HG03280 (cell line): ENCODE results near the gene PAX3.

ENCODE experiments used
- ATAC-seq: cut with Tn5 transposase; IDR thresholded peaks from one replicate; pipeline ENCODE4 v1.9.1; 2021; ENCODE audit warnings: mild to moderate bottlenecking, moderate library complexity; ENCODE audit not compliant: unreplicated experiment

Gene PAX3

DNA sequence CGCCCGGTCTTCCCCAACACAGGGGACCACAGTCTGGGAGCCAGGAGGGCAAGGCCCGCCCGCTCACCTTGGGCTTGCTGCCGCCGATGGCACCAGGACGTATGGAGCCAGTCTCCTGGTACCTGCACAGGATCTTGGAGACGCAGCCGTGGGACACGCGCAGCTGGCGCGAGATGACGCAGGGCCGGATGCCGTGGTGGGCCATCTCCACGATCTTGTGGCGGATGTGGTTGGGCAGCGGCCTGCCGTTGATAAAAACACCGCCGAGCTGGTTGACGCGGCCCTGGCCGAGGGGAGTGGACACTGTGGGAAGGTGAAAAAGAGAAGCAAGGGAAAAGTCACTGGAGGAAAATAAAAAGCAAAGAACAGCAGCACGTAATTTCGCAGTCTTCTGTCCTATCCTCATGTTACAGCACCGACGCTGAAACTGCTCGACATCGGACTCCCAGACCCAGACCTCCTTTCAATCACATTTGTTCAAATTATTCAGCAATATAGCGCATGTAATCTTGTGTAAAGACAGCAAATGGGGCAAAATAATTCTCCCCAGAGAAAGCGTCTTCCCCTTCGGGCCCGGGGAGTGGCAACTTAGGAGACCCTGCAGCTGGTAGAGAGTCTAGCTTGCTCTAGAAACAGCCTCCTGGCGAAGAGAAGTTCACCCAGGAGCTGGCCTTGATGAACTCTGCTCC lies 1.7 kb downstream of the PAX3 start:
- ATAC-seq, result no peak

DNA sequence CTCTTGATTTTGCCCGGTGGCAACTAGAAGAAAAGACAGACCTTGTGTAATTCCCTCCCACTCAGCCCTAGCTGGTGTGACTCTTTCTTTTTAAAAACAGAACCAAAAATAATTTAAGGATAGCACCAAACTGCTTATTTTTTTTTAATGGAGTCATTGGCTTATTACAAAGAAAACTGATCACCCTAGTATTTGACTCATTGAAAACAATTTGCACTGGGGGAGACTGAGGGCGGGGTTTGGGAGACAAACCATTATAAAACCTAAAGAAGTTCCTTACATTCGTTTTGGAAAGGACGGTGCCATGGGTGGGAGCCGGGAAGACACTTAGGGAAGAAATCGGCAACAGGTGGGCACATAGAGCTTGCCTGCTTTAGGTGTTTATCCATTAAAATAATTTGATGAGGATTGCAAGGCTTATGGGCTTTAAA lies 2.5 kb downstream of the PAX3 start:
- ATAC-seq, result no peak

DNA sequence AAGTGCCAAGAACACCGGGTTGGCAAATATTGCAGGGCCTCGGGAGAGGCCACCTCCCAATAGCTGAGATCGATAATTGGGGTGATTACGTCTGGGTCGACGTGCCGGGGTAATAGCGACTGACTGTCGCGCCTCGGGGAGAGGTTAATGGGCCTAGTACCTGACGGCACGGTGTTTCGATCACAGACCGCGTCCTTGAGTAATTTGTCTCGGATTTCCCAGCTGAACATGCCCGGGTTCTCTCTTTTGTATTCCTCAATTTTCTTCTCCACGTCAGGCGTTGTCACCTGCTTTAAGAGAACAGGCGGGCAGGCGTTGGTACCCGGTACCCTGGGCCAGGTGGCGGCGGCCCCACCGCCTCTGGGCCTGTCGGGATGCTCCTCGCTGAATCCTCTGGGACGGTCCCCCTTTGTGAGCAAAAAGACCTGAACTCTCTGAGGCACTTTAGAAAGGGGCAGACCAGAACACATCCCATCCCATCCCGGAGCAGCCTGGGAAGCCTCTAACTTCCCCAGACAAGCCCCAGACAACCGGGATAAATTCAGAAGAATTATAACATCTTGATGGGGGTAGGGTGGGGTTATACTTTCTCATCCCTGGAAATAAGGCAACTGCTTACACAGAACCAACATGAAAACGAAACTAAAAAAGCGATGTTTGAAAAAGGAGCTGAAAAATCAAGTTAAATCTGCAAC lies 3.3 kb downstream of the PAX3 start:
- no peak for ATAC-seq

DNA sequence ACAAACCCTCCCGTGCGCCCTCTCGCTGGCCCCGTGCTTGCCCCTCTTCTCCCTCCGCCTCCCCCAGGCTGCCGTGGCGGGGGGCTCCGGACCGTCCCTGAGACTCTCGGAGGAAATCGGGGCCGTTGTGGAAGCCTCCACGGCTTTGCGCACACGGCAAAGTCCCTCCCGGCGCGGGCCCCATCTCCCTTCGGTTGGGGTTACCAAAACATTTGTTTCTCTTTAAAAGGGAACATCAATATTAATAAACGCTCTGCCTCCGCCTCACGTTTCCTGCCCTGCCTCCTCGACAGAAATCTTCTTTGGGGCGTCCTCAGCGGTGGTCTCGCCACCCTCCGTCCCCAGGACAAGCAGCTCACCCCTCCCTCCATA lies 3.8 kb downstream of the PAX3 start:
- no peak for ATAC-seq

DNA sequence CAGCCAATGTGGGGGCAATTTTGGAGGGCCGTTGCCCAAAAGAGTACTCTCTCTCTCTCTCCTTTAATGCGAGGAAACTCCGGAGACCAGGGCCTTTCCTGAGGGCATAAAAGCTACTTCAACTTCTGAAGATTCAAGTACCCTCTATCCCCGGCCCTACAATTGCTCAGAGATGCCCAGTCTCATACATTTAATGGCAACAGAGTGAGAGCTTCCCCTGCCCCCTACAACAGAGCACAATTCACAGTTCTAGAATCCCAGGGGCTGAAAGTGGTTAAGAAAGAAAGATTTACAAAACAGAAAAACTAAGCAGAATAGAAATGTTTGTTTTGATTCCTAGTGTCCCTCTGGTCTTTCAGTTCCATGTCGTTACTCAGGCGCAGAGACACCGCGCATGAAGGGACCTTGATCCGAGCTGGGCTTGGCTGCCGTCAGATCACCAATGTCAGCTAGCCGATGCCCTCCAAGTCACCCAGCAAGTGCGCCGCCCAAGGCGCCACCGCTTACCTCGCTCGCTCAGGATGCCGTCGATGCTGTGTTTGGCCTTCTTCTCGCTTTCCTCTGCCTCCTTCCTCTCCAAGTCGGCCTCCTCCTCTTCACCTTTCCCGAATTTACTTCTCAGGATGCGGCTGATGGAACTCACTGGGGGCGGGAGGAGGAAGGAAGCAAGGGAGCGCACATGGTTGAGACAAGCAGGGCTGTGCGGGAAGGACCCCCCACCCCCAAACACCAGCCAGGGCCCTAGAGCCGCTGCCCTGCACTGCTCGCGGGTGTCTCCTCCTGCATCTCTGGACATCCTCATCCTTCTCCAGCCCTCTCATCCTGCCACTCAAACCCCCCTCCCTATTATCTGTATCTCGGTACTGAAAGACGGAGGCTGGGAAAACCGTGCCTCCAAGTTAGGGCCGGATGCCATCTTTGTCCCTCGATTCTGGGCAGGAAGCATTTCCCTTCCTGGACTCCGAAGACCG lies 4.9 kb downstream of the PAX3 start:
- no peak for ATAC-seq

DNA sequence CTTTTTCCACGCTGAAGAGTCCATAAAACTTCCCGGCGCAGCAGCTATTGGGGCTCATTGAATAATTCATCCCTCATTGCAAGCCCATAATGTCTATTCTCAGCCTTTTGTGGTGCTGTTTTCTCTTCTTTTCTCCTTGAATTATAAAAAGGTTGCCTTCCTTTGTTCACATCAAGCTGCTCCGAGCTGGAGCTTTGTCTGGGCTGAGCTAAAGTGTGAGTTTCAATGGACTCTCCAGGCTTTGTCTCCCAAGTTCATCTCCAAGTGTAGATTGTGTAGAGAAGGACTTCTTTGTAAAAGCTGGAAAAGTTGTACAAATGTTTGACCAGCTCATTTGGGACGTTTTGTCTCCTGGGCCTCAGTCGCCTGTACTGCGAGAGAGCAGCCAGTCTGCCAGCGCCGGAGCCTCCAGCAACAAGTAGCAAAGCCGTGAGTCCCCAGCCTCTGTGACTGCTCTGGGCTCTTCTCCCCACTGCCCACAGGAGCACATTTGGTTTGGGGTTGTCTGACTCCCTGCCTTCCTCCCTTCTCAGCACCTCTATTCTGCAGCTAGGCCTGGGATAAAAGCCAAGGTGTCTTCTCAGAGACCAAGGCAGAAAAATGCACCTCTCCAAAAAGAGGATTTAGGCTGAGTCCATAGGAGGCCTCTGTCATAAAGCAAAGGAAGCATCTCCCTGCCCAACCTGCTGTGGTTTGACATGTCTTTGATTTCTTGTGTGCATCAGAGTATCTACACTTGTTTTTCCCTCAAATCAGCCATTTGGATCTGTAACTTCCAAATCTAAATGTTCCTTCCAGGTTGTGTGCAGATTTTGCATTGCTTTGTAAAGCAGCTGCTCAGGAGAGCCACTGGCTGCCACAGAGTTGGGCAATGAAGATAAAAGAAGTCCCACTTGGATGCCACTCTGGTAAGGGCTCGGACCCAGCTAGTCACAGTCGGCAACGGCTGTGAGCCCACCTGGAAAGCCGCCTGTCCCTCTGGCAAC lies 6.4 kb downstream of the PAX3 start:
- no peak for ATAC-seq

DNA sequence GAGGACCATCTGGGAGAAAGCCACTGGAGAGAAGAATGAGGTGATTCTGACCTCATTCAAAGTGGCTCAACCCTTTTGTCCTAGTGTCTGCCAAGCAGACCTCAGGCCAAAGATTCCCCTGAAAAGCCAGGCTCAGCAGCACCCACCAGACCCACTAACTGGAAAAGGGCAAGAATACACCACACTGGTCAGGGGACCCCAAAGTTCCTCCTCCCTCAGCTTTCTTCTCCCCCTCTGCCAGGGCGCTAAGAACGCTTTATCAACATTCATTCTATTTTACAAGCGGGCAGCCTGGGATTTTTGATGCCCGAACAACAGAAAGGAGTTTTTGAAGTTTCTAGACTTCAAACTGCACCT lies 7.3 kb downstream of the PAX3 start:
- no peak for ATAC-seq

DNA sequence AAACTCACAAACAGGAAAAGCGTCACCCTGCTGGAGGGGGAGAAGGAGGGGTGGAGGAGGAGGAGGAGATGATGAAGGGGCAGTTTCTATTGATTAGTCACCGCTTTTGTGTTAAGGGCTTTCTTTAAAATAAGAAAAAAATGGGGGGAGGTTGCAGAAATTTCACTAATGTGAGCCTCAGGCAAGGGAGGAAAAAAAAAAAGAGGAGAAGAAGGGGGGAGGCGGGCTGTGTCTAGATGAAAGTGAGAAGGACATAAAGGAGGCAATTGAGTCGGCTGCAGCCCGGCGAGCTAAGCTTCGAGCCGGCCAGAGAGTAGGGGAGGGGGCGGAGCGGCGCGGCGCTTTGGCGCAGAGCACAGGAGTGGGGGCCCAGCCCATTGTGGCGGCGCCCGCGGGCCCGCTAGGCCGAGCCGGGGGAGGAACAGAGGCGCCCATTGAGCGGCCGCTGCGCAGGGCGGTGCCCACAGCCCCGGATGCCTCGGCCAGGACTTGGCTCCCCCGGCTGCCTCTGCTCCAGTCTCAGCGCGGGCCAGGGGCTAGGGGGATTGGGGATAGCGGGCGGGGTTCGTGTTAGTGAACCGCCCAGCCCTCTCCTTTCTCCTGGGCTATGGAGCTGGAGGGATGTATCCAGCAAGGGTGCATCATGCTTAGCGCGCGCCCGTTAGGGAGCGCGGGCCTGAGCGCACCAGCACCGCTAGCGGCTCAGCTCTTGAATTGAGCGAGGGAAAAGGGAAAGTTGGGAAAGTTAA lies 7.9 kb downstream of the PAX3 start:
- no peak for ATAC-seq

DNA sequence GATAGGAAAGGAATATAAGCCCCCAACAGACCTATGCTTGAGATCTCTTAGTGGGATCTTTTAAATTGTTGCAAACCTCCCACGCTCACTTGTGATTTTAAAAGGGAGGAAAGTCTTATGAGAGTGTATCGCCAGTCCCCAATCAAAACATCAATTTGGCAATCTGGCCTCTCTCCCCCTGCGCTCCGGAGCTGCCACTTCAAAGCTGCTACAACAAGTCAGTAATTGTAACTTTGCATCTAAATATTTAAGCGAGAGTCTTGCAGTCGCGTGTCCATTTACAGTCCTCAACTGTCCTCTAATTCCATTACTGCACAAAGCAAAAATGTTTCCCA lies 8.4 kb downstream of the PAX3 start:
- no peak for ATAC-seq

DNA sequence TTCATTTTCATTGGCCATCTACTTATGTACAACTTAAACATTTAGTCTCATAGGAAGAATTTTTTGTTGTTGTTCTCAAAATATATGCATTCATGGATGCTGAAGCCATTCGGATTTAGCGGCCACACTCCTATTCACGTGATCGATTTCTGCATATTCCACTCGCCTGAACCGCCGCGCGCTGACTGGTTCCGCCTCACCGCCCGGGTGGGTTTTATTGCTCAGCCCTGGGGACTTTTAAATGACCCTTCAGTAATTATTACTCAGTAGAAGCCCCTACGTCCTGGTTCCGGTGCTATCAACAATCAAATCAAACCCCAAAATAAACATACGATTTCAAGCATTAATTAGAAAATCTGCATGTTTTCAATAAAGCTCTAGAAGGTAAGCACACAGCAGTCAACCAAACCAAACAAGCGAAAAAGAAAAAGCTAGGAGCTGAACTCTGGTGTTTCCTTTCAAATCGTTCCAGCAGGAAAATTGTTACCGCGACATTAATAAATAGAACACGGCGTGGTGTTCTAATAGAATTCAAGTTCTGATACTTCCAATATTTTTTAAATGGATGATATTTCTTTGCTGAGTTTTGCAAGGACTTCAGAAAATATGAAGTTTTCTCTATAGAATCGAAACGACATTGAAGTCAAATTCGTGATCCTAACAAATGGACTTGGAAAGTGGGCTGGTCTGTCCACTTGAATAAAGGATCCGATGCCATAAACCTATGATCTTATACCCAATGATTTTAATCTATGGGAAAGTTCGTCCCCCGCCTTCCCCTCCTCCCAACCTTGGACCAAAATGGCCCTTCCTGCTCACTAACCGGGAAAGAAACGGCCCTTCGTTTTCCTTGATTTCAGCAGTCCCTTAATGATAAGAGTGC lies 9.3 kb downstream of the PAX3 start:
- no peak for ATAC-seq

DNA sequence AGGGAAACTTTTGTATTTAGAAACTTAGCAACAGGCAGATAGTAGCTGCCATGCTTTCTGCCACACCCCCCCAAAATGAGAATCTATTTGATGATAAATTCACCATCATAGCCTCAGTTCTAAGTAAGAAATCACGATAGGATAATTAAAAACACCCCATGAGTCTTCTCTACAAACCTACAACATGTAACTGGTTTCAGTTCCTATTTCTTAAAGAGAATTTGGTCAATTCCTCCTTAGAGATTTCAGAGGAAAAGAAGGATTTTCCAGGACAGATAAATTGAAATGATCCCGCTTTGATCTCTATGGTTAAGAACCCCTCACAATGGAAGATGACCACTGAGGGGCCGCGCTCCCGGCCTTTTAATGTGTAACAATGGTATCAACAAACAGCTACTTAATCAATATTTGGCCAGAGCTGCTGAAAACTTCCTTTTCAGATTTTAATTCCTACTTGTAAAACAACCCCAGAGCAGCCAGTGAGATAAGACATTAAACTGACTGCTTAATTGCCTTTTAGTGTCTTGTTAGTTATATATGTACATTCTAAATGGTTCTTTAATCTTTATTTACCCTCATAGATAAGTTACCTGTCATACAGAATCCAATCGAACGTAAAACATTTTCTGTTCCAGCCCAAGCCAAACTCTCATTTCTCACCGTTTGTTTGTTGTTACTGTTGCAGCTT lies 10.1 kb downstream of the PAX3 start:
- ATAC-seq, result no peak

DNA sequence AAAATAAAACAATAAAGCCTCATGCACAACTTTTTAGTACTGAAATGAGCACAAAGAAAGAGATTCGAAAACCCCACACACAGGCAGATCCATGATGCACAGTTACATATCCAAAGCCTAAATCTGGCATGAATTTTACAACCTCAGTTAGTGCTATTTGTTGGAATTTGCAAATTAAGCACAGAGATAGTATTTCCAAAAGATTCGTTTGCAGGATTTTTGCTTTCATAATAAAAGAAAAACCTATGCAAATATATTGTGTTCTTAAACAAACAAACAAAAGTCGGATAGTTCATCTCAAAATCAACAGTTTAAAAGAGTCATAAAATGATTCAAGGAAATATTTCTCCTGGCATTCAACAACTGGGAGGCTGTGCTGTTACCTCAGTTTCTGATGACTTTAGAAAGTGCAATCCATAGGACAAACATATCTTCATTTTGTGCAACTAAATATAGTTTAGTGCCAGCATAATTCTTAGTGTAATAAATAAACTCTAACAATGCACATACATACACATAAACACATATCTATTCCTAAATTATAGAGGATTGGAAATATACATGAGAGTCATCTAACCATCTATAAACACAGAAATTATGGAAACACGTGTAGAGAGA lies 10.8 kb downstream of the PAX3 start:
- ATAC-seq, result no peak

DNA sequence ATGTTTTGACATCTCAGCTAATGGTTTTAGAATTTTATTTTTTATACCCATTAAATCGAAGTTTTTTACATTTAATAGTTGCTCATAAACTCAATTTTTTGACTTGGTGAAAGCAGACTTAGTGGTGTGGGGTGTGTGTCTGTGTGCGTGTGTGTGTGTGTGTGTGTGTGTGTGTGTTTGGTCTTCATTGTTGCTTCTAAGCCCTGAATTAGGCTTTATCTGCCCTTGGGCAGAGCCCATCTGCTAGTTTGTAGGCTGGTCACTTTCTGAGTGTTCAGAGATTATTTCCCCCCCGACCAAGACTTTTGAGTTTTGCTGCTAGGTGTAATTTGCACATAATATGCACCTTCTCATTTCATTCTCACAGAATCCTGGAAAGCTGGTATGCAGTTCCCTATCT lies 14.3 kb downstream of the PAX3 start:
- ATAC-seq, result no peak

DNA sequence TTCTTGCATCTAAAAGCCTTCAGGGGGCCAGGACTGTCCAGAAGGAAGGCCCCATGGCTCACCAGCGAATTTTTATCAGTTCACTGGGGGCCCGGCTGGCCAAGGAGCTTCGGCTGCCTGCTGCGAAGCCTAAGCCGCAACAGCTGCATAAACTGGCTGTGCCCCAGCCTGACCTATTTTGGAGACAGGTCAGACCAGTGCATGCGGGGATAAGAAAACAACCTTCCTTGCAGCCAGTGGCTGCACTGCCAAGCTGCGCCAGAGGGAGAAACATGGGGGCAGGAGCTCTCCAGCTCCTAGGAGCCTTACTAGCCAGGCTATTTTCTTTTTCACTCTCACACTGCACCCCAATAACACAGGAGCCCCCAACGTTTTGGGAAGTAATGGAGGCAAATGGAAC lies 15.2 kb downstream of the PAX3 start:
- no peak for ATAC-seq

DNA sequence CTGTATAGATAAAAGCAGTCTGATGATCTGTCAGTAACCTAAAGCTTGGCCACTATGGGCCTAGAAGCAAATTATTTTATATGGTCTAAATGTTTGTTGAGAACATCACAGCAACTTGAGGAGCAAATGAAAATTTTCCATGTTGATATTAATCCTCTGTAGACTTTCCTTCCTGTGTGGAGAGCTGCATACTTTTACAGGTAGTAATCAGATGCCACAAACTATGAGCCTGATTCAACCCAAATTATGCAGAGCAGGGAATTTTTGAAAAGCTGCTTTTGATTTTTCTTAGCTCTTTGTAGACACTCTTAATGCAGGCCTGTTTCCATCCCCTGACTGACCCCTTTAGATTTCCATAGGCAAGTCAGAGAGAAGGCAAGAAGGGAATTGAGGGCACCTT lies 17.3 kb downstream of the PAX3 start:
- no peak for ATAC-seq

DNA sequence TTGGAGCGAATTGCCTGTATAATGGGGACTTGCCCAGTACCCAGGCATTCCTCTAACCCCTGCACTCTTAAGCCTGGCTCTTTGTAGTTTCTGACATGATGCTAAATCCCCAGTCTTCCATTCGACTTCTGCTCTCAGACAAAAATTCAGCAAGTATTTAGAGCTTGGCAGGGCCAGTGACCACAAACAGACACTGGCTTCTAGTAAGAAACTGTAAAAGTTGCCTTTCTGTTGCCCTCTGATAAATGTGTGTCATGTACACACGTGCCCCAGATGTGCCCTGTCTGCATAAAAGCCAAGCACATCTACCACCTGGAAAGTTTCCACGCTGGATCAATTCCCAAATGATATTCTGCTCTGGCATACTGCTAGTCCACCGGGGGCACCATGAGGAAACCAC lies 18.0 kb downstream of the PAX3 start:
- ATAC-seq, result no peak

DNA sequence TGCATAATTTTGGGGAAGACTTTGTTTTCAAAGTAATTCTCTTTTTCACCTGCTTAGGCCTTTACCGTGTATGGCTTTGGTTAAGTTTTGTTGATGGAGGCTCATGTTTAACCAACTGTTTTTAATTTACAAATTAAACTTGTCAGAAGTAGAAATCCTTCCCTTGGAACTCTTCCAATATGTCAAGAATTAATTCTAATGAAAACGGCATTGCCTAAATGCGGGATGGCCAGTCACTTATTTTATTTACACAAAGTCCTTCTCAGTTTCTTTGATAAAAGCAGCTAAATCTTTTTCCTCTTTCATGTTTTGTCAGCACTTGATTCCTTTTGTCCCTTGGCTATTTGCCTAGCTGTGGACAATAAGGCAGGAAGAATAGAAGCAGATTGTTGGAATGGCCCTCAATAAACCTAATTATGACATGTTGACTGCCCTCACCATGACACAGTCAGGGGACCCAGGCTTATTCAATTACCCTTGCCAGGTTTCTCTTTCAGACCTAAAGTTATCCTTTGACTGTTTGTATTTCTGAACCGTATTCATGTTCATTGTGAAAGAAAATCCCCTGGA lies 26.3 kb downstream of the PAX3 start:
- no peak for ATAC-seq

DNA sequence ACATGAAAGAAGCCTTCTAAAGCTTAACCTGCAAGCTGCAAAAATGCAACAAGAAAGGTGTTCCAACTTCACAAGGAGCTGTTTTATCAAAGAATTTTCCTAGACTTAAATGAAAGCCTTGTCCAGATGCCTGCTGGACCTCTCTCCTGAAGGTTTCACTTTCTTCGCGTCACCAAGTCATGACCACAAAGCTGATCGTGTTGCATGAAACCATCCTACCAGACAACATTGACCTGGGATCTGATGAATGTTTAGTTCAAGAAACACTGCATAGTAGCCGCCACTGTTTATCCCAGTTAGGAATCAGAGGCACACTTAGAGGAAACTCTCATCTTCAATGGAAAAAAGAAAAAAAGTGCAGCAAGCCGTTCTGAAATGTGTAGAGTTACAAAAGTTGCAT lies 26.9 kb downstream of the PAX3 start:
- ATAC-seq, result no peak
